Smooth muscle cell (in vitro differentiated cells): ENCODE results near the gene ST8SIA3. TPM values are rescaled to one million over a fixed set of nuclear protein-coding genes. Genes with fewer than 3 reads are reported as not detected.
"Not testable (repeated sequence)": the region's sequence is repeated elsewhere in the genome, so short reads cannot be mapped to it uniquely, and the experiment has no call there.

Experiments
- DNase-seq: peaks from one replicate; lab custom pipeline; 2025; ENCODE audit not compliant: unreplicated experiment; lab: John Stamatoyannopoulos, UW
- H2AFZ ChIP-seq: fragments of 200-600 bp; sonication (generic); 2 replicates; pipeline ENCODE4 v1.6.0; 2016; ENCODE audit warnings: antibody characterized with exemption, low read depth, mild to moderate bottlenecking
- H3F3A ChIP-seq: fragments of 200-600 bp; sonication (generic); 2 replicates; pipeline ENCODE4 v1.6.0; 2017; ENCODE audit warnings: antibody characterized with exemption, low read depth
- H3K27ac ChIP-seq: fragments of 200-600 bp; sonication (generic); 2 replicates; pipeline ENCODE4 v1.5.1; 2016; ENCODE audit warnings: low read depth, mild to moderate bottlenecking
- H3K27me3 ChIP-seq: fragments of 200-600 bp; sonication (generic); 2 replicates; pipeline ENCODE4 v1.6.1; 2016; ENCODE audit warnings: low read depth, mild to moderate bottlenecking
- H3K36me3 ChIP-seq: fragments of 200-600 bp; sonication (generic); 2 replicates; pipeline ENCODE4 v1.5.1; 2016; ENCODE audit warnings: low read depth
- H3K4me1 ChIP-seq: fragments of 200-600 bp; sonication (generic); 2 replicates; pipeline ENCODE4 v1.5.1; 2016; ENCODE audit warnings: low read depth
- H3K4me2 ChIP-seq: fragments of 200-600 bp; sonication (generic); 2 replicates; pipeline ENCODE4 v1.6.0; 2016; ENCODE audit warnings: mild to moderate bottlenecking
- H3K4me3 ChIP-seq: fragments of 200-600 bp; sonication (generic); 2 replicates; pipeline ENCODE4 v1.5.1; 2016; ENCODE audit warnings: mild to moderate bottlenecking
- H3K79me2 ChIP-seq: fragments of 200-600 bp; sonication (generic); 2 replicates; pipeline ENCODE4 v1.6.0; 2016; ENCODE audit warnings: low read depth, mild to moderate bottlenecking
- H3K9ac ChIP-seq: fragments of 200-600 bp; sonication (generic); 2 replicates; pipeline ENCODE4 v1.6.0; 2016; ENCODE audit warnings: low read depth
- H3K9me3 ChIP-seq: fragments of 200-600 bp; sonication (generic); replicated peaks from 2 replicates; pipeline ENCODE4 v1.5.1; 2016; ENCODE audit warnings: low read depth
- H4K20me1 ChIP-seq: fragments of 200-600 bp; sonication (generic); 2 replicates; pipeline ENCODE4 v1.6.0; 2016; ENCODE audit warnings: low read depth
- WGBS: methylation state at CpG from one replicate; pipeline ENCODE4 v1.1.7; 2016; ENCODE audit warnings: low lambda C conversion rate; 5-methylcytosine and 5-hydroxymethylcytosine counted together
- polyA plus RNA-seq: library from polyadenylated mRNA; unstranded; fragments of >200 nt; fragmentation: Nextera tagmentation; extraction: Ambion mirVana; gene quantifications from 2 replicates; pipeline ENCODE4 v1.2.1, GENCODE V29; 2016
- total RNA-seq: library from RNA; depleted of rRNA; stranded (reverse); fragments of >200 nt; gene quantifications from 2 replicates; pipeline ENCODE4 v1.2.3, GENCODE V29; 2014
- TF ChIP-seq, protein P1 (sequence below): fragments of 200-600 bp; sonication (generic); IDR thresholded peaks from 2 replicates; pipeline ENCODE4 v1.5.1; 2017; ENCODE audit warnings: borderline replicate concordance, mild to moderate bottlenecking, antibody characterized with exemption; ENCODE audit not compliant: insufficient read depth, poor library complexity, severe bottlenecking

Gene ST8SIA3
- total and polyA plus RNA-seq, 2 experiments from 2014 or later = not detected

DNA sequence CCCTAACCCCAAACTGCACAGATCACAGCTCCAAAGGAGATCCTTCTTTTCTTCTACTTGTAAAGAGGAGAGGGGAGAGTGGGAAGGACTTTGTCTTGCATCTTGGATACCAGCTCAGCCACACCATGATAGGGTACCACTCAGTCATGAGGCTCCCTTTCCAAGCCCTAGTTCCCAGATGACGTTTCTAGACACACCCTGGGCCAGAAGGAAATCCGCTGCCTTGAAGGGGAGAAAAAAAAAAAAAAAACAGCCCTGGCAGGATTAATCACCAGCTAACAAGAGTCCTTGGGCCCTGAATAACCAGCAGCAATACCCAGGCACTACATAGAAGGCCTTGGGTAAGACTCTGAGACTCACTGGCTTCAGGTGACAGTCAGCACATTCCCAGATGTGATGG is 36.9 kb downstream of the ST8SIA3 start:
- no peaks in the 10 kb centered on the region for H3F3A ChIP-seq
- no peak overlapping the region for H3K27ac ChIP-seq
- H3K4me2 ChIP-seq = no peak overlapping the region
- no peak overlapping the region for H3K4me3 ChIP-seq
- no peak overlapping the region for H2AFZ ChIP-seq
- H3K36me3 ChIP-seq = no peaks in the 10 kb centered on the region
- DNase-seq = no peak
- H3K9ac ChIP-seq = no peak overlapping the region
- H4K20me1 ChIP-seq = no peaks in the 10 kb centered on the region
- H3K27me3 ChIP-seq = peaks cover 4% of the 10 kb centered on the region
- H3K9me3 ChIP-seq = no peaks in the 10 kb centered on the region
- H3K4me1 ChIP-seq = no peaks in the 10 kb centered on the region
- WGBS = 93% methylated on average over 2 of the region's 2 CpGs
- TF ChIP-seq, protein P1, sequence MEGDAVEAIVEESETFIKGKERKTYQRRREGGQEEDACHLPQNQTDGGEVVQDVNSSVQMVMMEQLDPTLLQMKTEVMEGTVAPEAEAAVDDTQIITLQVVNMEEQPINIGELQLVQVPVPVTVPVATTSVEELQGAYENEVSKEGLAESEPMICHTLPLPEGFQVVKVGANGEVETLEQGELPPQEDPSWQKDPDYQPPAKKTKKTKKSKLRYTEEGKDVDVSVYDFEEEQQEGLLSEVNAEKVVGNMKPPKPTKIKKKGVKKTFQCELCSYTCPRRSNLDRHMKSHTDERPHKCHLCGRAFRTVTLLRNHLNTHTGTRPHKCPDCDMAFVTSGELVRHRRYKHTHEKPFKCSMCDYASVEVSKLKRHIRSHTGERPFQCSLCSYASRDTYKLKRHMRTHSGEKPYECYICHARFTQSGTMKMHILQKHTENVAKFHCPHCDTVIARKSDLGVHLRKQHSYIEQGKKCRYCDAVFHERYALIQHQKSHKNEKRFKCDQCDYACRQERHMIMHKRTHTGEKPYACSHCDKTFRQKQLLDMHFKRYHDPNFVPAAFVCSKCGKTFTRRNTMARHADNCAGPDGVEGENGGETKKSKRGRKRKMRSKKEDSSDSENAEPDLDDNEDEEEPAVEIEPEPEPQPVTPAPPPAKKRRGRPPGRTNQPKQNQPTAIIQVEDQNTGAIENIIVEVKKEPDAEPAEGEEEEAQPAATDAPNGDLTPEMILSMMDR = no peak
- no peaks in the 10 kb centered on the region for H3K79me2 ChIP-seq

DNA sequence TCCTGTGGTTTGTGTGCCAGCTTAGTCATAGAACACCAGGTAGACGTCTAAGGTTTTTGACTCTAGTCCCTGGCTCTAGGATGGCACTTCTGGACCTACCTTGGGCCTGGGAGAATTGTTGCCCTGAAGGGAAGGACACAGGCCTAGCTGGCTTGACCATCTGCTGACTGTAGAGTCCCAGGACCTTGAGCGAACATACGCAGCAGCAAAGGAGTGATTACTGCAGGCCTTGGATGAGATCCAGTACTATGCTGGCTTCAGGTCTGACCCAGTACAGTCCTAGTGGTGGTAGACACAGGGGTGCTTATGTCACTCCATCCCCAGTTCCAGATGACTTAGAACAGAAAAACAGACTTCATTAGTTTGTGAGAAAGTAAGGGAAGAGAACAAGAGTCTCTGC is 37.7 kb downstream of the ST8SIA3 start:
- no peak overlapping the region for H3K9ac ChIP-seq
- no peak overlapping the region for H3K27ac ChIP-seq
- H3K36me3 ChIP-seq = no peaks in the 10 kb centered on the region
- H3K79me2 ChIP-seq = no peaks in the 10 kb centered on the region
- H3K9me3 ChIP-seq = no peaks in the 10 kb centered on the region
- no peaks in the 10 kb centered on the region for H3K4me1 ChIP-seq
- H3F3A ChIP-seq = no peaks in the 10 kb centered on the region
- TF ChIP-seq, protein P1 = no peak
- DNase-seq = no peak
- H3K4me2 ChIP-seq = no peak overlapping the region
- peaks cover 4% of the 10 kb centered on the region for H3K27me3 ChIP-seq
- WGBS = 61% methylated on average over 3 of the region's 3 CpGs
- H3K4me3 ChIP-seq = no peak overlapping the region
- H4K20me1 ChIP-seq = no peaks in the 10 kb centered on the region
- H2AFZ ChIP-seq = no peak overlapping the region

DNA sequence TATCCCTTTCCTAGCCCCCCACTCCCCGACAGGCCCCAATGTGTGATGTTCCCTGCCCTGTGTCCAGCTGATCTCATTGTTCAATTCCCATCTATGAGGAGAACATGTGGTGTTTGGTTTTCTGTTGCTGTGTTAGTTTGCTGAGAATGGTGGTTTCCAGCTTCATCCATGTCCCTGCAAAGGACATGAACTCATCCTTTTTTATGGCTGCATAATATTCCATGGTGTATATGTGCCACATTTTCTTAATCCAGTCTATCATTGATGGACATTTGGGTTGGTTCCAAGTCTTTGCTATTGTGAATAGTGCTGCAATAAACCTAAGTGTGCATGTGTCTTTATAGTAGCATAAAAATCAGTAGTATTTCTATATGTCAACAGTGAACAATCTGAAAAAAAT is 42.4 kb downstream of the ST8SIA3 start:
- not testable (repeated sequence) for H3F3A ChIP-seq, H3K9me3 ChIP-seq, H3K9ac ChIP-seq, DNase-seq, H3K27me3 ChIP-seq, H3K36me3 ChIP-seq, H3K4me1 ChIP-seq, H3K4me3 ChIP-seq, H3K79me2 ChIP-seq, H4K20me1 ChIP-seq, H3K27ac ChIP-seq, H2AFZ ChIP-seq, H3K4me2 ChIP-seq
- 95% methylated on average over 1 of the region's 1 CpG for WGBS

DNA sequence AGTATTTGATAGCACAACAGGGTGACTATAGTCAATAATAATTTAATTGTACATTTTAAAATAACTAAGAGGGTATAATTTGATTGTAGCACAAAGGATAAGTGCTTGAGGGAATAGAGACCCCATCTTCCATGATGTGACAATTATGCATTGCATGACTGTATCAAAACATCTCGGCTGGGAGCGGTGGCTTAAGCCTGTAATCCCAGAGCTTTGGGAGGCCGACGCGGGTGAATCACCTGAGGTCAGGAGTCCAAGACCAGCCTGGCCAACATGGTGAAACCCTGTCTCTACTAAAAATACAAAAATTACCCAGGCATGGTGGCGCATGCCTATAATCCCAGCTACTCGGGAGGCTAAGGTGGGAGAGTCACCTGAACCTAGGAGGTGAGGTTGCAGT is 44.5 kb downstream of the ST8SIA3 start:
- H3K27me3 ChIP-seq, H3K36me3 ChIP-seq, DNase-seq, H4K20me1 ChIP-seq, H3K4me3 ChIP-seq, H2AFZ ChIP-seq, H3K79me2 ChIP-seq, H3F3A ChIP-seq, H3K4me1 ChIP-seq, H3K4me2 ChIP-seq, H3K9me3 ChIP-seq: not testable (repeated sequence)
- Histone ChIP-seq H3K9ac (peak overlapping the region; percentile 33), H3K27ac (peak overlapping the region; percentile 84)
- WGBS = 60% methylated on average over 7 of the region's 7 CpGs
